GM23338 (cell line): ENCODE results near the gene MAPKAPK3.

Experiments used
- CREB1 ChIP-seq: fragments of 250-450 bp; sonication (Bioruptor Pico); IDR thresholded peaks from 2 replicates; pipeline ENCODE4 v1.5.0; 2020; ENCODE audit warnings: low read depth, mild to moderate bottlenecking, moderate library complexity
- CTCF ChIP-seq, 2 experiments: fragments of 200-600 bp in 1 of 2; sonication (generic) in 1 of 2; conservative IDR thresholded peaks; 2 replicates each; pipeline versions ENCODE4 v1.5.1 to v1.6.1; 2016 to 2017; ENCODE audit warnings: antibody characterized with exemption in 2 of 2, low read depth in 2 of 2, mild to moderate bottlenecking in 2 of 2, moderate library complexity in 1 of 2
- ETS1 ChIP-seq: IDR thresholded peaks from 2 replicates; pipeline ENCODE4 v1.6.1; 2016; ENCODE audit warnings: antibody characterized with exemption
- EZH2 ChIP-seq: fragments of 200-600 bp; sonication (generic); IDR thresholded peaks from one replicate; pipeline ENCODE4 v1.8.0; 2017; ENCODE audit warnings: antibody characterized with exemption, mild to moderate bottlenecking, low read depth; ENCODE audit not compliant: unreplicated experiment
- EZH2phosphoT487 ChIP-seq: fragments of 200-600 bp; sonication (generic); IDR thresholded peaks from one replicate; pipeline ENCODE4 v1.8.1; 2018; ENCODE audit warnings: antibody characterized with exemption; ENCODE audit not compliant: unreplicated experiment
- JUNB ChIP-seq: IDR thresholded peaks from one replicate; pipeline ENCODE4 v1.6.1; 2016; ENCODE audit warnings: antibody characterized with exemption; ENCODE audit not compliant: unreplicated experiment
- POLR2AphosphoS5 ChIP-seq: IDR thresholded peaks from 2 replicates; pipeline ENCODE4 v1.6.1; 2016; ENCODE audit warnings: antibody characterized with exemption, low read depth
- REST ChIP-seq: IDR thresholded peaks from one replicate; pipeline ENCODE4 v1.6.1; 2018; ENCODE audit warnings: antibody characterized with exemption; ENCODE audit not compliant: unreplicated experiment
- STAT1 ChIP-seq: IDR thresholded peaks from one replicate; pipeline ENCODE4 v1.6.1; 2016; ENCODE audit warnings: antibody characterized with exemption; ENCODE audit not compliant: unreplicated experiment
- ZNF114 ChIP-seq: fragments of 250-450 bp; sonication (Bioruptor Pico); IDR thresholded peaks from 2 replicates; pipeline ENCODE4 v1.5.0; 2020; ENCODE audit warnings: mild to moderate bottlenecking, moderate library complexity
- ZNF331 ChIP-seq: fragments of 250-450 bp; sonication (Bioruptor Pico); IDR thresholded peaks from 2 replicates; pipeline ENCODE4 v1.5.0; 2020; ENCODE audit warnings: low read depth, mild to moderate bottlenecking, moderate library complexity

GRCh38 chr3:50633230-50633790 lies 16.4 kb downstream of the MAPKAPK3 start:
- TF ChIP-seq POLR2AphosphoS5 (no peak), CTCF (conservative IDR thresholded peaks at IDR 0.05; ENCODE audit: low read depth in 2 of 2) (no peak), REST (no peak), CREB1 (no peak), EZH2 (no peak), EZH2phosphoT487 (no peak), ZNF114 (CRISPR knock-in tag) (no peak), STAT1 (no peak), ETS1 (no peak), JUNB (no peak), ZNF331 (no peak)
